AG09319 (cell line): ENCODE data around the gene TGFB2.

Source experiments
- DNase-seq: peaks from one replicate; pipeline ENCODE4 v3.0.0-alpha.2; 2010; ENCODE audit warnings: low read depth; ENCODE audit errors: extremely low read depth
- TF ChIP-seq, protein P1 (sequence below): IDR thresholded peaks from 2 replicates; pipeline ENCODE4 v1.5.1; 2011; ENCODE audit warnings: low read depth, mild to moderate bottlenecking, inconsistent platforms, low read length, moderate library complexity

The TGFB2 gene

DNA sequence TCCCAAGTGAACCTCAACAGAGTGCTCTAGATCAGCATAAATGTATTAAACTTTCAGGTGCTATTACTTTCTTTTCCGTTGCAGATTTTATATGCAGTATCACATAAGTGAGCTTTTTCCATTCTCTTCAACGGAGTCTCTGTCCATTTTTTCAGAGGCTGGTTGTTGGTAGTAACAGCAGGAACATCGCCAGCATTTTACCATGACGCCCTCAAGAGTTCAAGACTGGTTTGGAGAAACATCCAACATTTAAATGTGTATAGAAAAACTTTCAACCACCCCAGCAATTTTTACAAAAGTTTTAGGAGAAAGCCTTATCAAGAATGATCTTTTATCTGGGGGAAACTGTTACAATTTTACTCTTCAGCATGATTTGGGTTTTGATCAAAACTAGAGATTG lies 117.0 kb downstream of the TGFB2 start:
- DNase-seq, result no peak
- TF ChIP-seq, protein P1, sequence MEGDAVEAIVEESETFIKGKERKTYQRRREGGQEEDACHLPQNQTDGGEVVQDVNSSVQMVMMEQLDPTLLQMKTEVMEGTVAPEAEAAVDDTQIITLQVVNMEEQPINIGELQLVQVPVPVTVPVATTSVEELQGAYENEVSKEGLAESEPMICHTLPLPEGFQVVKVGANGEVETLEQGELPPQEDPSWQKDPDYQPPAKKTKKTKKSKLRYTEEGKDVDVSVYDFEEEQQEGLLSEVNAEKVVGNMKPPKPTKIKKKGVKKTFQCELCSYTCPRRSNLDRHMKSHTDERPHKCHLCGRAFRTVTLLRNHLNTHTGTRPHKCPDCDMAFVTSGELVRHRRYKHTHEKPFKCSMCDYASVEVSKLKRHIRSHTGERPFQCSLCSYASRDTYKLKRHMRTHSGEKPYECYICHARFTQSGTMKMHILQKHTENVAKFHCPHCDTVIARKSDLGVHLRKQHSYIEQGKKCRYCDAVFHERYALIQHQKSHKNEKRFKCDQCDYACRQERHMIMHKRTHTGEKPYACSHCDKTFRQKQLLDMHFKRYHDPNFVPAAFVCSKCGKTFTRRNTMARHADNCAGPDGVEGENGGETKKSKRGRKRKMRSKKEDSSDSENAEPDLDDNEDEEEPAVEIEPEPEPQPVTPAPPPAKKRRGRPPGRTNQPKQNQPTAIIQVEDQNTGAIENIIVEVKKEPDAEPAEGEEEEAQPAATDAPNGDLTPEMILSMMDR, result no peak

DNA sequence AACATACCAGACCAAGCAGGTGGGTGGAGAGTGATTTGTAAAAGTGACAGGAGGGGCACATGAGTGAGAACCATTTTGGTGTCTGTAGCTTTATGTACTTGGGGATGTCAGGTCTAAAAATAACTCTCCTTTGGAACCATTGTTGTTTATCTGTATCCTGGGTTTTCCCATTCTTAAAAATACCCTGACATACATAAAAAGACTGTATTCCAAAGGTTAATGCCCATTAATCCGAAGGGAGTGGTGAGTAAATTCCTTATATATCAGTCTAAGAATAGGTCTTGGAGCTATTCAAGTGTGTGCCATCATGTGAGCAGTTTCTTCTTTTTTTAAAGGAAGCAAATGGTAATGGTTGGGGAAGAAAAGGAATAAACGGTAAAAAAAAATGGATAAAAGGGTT lies 117.5 kb downstream of the TGFB2 start:
- TF ChIP-seq, protein P1, result no peak
- DNase-seq, result no peak

DNA sequence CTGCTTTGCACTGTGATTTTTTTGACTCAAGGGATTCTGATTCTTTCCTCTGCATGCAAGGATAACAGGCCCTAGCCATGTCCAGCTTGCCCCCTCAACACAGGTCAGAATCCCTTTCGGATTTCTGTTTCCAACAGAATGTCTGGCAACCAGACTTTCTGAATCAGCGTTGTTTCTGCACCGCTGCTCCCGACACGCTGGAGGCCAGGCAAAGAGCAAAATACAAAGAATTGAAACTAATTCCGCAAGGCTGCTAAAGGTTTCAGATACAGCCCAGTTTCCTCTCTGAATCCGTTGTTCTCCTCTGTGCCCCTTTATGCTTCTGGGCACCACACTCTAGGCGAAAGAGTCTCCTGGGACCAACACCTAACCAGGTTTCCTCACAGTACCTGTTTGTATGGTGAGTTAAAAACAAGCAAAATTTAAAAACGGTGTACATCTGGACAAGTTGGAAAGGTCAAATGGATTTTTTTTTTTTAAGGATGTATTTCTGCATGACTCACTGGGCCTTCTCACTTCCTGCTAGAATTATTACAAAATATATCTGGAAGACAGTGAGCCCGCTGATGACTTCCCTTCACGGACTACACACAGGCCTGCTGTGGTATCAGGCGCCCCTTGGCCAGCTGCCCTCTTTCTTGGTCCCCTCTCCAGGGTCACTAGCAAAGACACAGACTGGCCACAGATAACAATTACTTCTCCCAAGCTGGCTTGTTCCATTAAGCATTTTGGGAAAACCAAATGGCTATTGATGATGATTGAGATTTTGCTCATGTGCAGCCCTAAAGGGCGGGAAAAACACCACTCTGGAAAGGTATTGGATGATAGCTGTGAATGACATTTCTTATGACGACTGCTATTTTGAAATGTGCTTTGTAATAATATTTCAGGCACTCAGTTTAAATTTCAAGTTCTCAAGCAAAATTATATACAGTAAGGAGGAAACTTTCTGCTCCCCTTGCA lies 118.3 kb downstream of the TGFB2 start:
- no peak for DNase-seq
- TF ChIP-seq, protein P1, result peak; percentile 11

DNA sequence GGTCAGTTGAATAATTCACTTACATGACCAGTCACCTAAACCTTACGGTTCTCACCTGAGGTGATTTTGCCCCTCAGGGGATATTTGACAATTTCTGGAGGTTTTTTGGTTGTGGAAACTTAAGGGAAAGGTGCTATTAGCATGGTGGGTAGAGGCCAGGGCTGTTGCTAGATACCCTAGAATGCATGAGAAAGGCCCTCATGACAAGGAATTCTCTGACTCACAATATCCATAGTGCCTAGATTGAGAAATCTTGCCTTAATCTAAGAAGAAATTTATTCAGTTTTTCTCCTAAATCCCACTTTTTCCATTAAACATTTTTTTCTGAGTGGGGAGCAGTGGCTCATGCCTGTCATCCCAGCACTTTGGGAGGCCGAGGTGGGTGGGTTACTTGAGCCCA lies 119.7 kb downstream of the TGFB2 start:
- no peak for DNase-seq
- TF ChIP-seq, protein P1, result no peak

DNA sequence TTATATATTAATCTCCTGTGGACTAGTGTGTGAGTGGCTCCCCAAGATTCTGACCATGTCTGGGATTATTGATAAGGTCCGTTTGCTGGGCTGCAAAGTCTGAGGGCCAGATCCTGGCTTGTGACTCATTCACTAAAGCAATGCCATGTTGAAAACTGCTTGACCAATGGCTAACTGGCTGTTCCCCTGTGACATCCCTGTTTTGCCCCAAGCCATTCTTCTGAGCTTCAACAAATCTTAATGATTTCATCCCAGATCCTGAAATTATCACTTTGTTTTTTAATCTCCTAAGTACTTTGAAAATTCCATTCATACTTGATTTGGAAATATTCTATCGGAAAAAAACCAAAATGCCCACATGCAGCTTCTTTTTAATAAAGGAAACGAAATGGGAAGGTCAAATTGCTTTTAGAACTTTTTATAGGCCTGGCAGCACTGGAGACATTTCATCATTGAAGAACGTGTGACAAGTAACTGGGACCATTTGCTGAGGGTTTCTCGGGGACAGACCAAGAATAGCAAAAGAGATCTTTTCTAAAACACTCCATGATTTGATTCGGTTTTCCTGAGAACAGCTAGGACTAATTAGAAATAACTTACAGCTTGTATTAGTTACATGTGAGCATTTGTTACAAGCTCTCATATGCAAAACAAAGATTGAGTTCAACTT lies 121.3 kb downstream of the TGFB2 start:
- TF ChIP-seq, protein P1, result no peak
- DNase-seq, result no peak

DNA sequence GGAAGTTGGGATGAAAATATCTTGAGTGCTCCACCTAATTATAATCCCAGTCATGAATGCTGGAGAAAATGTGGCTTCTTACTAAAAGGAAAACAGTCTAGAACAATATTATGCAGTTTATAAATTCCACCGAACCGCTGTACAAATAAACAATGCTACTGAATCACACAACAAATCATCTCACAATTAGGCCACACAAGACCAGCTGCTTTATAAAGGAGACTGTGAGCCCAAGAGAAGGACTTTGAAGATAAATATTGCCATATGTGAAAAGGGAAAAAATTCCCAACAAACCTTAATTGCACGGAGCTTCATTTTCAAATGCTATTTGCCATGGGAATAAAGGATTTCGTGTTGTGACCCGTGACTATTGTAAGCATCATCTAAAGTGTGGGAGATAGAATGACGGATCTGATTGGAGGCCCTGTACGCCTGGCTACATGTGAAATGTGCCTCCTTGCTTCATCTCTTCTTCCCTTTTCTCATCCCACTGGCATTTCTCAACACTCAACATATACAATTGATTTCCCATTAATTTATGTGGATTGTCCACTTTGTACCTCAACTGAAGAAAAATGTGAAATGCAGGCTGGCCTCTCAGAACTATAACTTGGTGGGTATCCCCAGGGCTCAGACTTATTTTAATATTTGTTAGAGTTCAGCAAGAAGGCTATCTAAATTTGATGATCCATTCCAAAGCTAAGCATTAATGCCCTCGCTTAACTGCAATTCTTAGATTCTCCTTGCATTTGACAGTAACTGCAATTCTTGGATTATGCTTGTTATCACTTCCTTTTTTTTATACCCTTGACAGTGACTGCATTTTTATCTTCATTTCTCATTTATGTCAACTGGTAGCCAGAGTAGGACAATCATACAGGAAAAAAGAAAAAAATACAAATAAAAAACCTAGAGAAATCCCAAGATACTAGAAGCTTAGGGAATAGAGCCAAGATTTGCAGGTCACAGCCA lies 122.3 kb downstream of the TGFB2 start:
- DNase-seq, result peak; percentile 87
- TF ChIP-seq, protein P1, result no peak
